SJCRH30 (cell line): Measurements from ENCODE around the gene OR2T35. TPM values are rescaled to one million over a fixed set of nuclear protein-coding genes. Genes with fewer than 3 reads are reported as not detected.
"Not testable (repeated sequence)": the region's sequence is repeated elsewhere in the genome, so short reads cannot be mapped to it uniquely, and the experiment has no call there.

ENCODE experiments used
- DNase-seq, 2 experiments: peaks; one replicate each; pipeline ENCODE4 v3.0.0-alpha.2; 2015 to 2020
- H3K27ac ChIP-seq: fragments of 250-450 bp; sonication (Bioruptor Pico); 2 replicates; pipeline ENCODE4 v1.5.1; 2020; ENCODE audit warnings: mild to moderate bottlenecking, moderate library complexity
- H3K27me3 ChIP-seq: fragments of 250-450 bp; sonication (Bioruptor Pico); 2 replicates; pipeline ENCODE4 v1.5.1; 2020; ENCODE audit warnings: mild to moderate bottlenecking, moderate library complexity
- H3K36me3 ChIP-seq: fragments of 250-450 bp; sonication (Bioruptor Pico); 2 replicates; pipeline ENCODE4 v1.5.1; 2020; ENCODE audit warnings: mild to moderate bottlenecking, moderate library complexity
- H3K4me1 ChIP-seq: fragments of 250-450 bp; sonication (Bioruptor Pico); 2 replicates; pipeline ENCODE4 v1.5.1; 2020; ENCODE audit warnings: mild to moderate bottlenecking, moderate library complexity
- H3K4me3 ChIP-seq: fragments of 250-450 bp; sonication (Bioruptor Pico); 2 replicates; pipeline ENCODE4 v1.5.1; 2020; ENCODE audit warnings: mild to moderate bottlenecking, moderate library complexity
- H3K9me3 ChIP-seq: fragments of 250-450 bp; sonication (Bioruptor Pico); replicated peaks from 2 replicates; pipeline ENCODE4 v1.5.1; 2020; ENCODE audit warnings: mild to moderate bottlenecking, moderate library complexity
- total RNA-seq: library from RNA; depleted of rRNA; stranded (reverse); fragments of >200 nt; shearing (Covaris generic); gene quantifications from 2 replicates; pipeline ENCODE4 v1.2.3, GENCODE V29; 2014; rRNA removed

Gene OR2T35, protein sequence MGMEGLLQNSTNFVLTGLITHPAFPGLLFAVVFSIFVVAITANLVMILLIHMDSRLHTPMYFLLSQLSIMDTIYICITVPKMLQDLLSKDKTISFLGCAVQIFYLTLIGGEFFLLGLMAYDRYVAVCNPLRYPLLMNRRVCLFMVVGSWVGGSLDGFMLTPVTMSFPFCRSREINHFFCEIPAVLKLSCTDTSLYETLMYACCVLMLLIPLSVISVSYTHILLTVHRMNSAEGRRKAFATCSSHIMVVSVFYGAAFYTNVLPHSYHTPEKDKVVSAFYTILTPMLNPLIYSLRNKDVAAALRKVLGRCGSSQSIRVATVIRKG
- not detected in 2 replicates for total RNA-seq

DNA sequence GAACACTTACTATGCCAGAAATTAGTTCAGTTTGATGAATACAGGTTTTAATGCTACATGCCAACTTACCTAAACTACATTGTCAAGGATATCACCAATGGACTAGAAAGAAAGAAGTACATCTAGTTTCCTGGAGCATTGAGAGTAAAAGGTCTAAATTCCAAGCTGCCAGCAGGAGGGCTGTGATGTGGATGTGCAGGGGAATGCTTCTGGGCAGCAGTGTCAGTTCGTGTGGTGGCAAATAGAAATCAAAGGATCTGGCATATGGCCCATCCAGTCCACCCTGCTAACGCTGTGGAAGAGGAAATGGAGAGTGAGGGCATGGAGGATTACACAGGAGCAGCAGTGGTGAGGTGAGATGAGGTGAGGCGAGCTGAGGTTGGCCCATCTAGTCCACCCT, at the start of gene OR2T35:
TSS of gene OR2T35 (minus strand) at position 101 of the 400 bp plus-strand sequence. CDS start 6,020 bp downstream, outside the sequence.
- H3K36me3 ChIP-seq, DNase-seq, H3K9me3 ChIP-seq: not testable (repeated sequence)

GRCh38 chr1:248691567-248692155, 46.6 kb upstream of the OR2T35 start:
- H3K27ac ChIP-seq = no peak overlapping the region
- H3K27me3 ChIP-seq = no peaks in the 10 kb centered on the region
- H3K4me3 ChIP-seq = no peak overlapping the region
- no peaks in the 10 kb centered on the region for H3K9me3 ChIP-seq
- no peaks in the 10 kb centered on the region for H3K4me1 ChIP-seq
- H3K36me3 ChIP-seq = no peaks in the 10 kb centered on the region
- no peak for DNase-seq

More for the DNA sequence above, at the start of gene OR2T35:
- H3K4me3 ChIP-seq, H3K4me1 ChIP-seq, H3K27me3 ChIP-seq, H3K27ac ChIP-seq: not testable (repeated sequence)

- Histone ChIP-seq H3K4me1 (no peaks in the 10 kb centered on the region), H3K4me3 (no peak overlapping the region), H3K27me3 (no peaks in the 10 kb centered on the region), H3K9me3 (no peaks in the 10 kb centered on the region), H3K27ac (no peak overlapping the region), H3K36me3 (no peaks in the 10 kb centered on the region)
- no peak for DNase-seq
Measured at GRCh38 chr1:248688527-248689298, 43.6 kb upstream of the OR2T35 start.

- Histone ChIP-seq H3K4me3 (no peak overlapping the region), H3K27me3 (no peaks in the 10 kb centered on the region), H3K27ac (no peak overlapping the region), H3K36me3 (no peaks in the 10 kb centered on the region), H3K4me1 (no peaks in the 10 kb centered on the region), H3K9me3 (no peaks in the 10 kb centered on the region)
- peak in 1 of 2 experiments; percentile 12 for DNase-seq
Measured at GRCh38 chr1:248686815-248687214, 41.7 kb upstream of the OR2T35 start.

GRCh38 chr1:248681651-248682050, 36.6 kb upstream of the OR2T35 start:
- H3K27me3 ChIP-seq = no peaks in the 10 kb centered on the region
- H3K27ac ChIP-seq = no peak overlapping the region
- H3K9me3 ChIP-seq = no peaks in the 10 kb centered on the region
- no peak overlapping the region for H3K4me3 ChIP-seq
- no peaks in the 10 kb centered on the region for H3K4me1 ChIP-seq
- H3K36me3 ChIP-seq = no peaks in the 10 kb centered on the region
- no peak for DNase-seq

DNA sequence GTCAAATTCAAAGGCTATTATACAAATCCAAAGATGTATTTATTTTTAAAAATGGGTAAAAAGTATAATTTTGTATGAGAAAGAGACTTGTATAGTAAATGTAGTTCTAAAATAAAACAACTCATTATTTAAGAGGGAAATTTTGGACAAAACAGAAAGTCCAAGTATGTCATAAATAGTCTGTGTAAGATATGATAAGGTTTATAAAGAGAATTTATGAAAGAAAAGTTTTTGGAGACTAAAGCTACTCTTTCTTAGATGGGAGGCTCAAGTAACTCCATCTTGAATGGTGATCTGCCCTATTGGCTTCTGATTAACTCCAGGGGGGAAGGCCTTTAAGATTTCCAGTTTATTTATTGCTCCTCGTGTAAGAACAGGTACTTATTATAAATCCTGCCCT, 24.9 kb upstream of the OR2T35 start:
- Histone ChIP-seq H3K4me3 (no peak overlapping the region), H3K36me3 (no peaks in the 10 kb centered on the region)
- peak in 1 of 2 experiments; percentile 8 for DNase-seq

GRCh38 chr1:248663453-248664328, 18.6 kb upstream of the OR2T35 start:
- not testable (repeated sequence) for H3K4me1 ChIP-seq, H3K4me3 ChIP-seq, H3K36me3 ChIP-seq, H3K27me3 ChIP-seq, DNase-seq, H3K9me3 ChIP-seq, H3K27ac ChIP-seq

More for the DNA sequence above, 24.9 kb upstream of the OR2T35 start:
- no peaks in the 10 kb centered on the region for H3K4me1 ChIP-seq
- H3K27me3 ChIP-seq = no peaks in the 10 kb centered on the region
- no peak overlapping the region for H3K27ac ChIP-seq
- no peaks in the 10 kb centered on the region for H3K9me3 ChIP-seq

DNA sequence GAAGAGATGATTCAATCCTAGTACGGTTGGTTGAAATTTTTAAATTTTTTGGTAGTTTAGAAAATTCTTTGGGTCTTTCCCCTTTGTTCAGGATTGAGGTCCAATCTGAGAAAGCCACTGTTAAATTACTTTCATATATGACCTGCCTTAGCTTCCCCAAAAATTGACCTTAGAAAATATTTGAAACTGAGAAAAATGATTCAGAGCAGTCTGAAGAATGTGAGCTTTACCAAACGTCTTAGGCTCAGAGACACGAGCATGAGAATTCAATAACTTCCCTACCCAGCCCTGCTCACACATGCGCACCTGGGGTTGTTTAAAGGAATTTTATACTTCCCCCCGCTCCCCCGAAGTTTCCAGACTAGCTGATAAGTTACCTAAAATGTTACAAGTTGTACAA, 11.7 kb upstream of the OR2T35 start:
- not testable (repeated sequence) for H3K27me3 ChIP-seq, H3K9me3 ChIP-seq, H3K27ac ChIP-seq, H3K4me1 ChIP-seq, H3K4me3 ChIP-seq, H3K36me3 ChIP-seq, DNase-seq

GRCh38 chr1:248655354-248655753, 10.3 kb upstream of the OR2T35 start, which contains the start of gene OR2T27:
TSS of gene OR2T27 (minus strand) at chr1:248655528. CDS start at chr1:248650884, 4,644 bp downstream.
- not testable (repeated sequence) for H3K4me1 ChIP-seq, H3K4me3 ChIP-seq, DNase-seq, H3K27ac ChIP-seq, H3K27me3 ChIP-seq, H3K36me3 ChIP-seq, H3K9me3 ChIP-seq

GRCh38 chr1:248648770-248649536, 3.9 kb upstream of the OR2T35 start:
- not testable (repeated sequence) for H3K9me3 ChIP-seq, DNase-seq, H3K27ac ChIP-seq, H3K27me3 ChIP-seq, H3K4me3 ChIP-seq, H3K36me3 ChIP-seq, H3K4me1 ChIP-seq

DNA sequence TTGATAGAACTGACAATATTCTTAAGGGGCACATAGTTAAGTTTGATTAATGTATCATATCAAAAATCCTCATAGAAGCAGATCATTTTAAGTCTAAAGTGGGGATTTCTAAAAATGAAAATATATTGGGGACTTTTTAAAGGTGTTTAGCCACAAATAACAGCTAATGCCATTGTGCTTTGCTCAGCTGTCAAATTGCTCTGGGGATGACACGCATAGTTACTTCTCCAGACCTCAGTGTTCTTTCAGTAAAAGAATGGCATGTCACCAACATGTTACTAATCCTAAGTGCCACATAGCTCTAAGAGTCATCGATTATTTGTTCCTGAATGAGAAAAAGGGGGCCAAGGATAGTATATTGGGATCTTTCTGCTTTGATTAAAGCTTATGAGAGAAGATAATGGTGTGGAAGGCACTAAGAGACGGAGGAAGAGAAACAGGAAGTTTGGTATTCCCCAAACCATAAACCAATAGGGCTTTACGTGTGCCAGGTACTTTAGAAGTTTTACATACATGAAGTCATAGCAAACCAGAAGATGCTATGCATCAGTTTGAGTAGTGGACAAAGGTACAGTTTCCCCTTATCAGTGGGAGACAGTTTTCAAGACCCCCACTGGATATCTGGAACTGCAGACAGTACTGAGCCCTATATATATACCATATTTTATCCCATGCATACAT, 2.0 kb downstream of the OR2T35 start:
- not testable (repeated sequence) for H3K9me3 ChIP-seq, H3K4me1 ChIP-seq, DNase-seq, H3K27ac ChIP-seq, H3K36me3 ChIP-seq, H3K27me3 ChIP-seq, H3K4me3 ChIP-seq

GRCh38 chr1:248641583-248641982, 3.5 kb downstream of the OR2T35 start:
- not testable (repeated sequence) for H3K4me3 ChIP-seq, H3K36me3 ChIP-seq, H3K27me3 ChIP-seq, H3K9me3 ChIP-seq, H3K4me1 ChIP-seq, DNase-seq, H3K27ac ChIP-seq

DNA sequence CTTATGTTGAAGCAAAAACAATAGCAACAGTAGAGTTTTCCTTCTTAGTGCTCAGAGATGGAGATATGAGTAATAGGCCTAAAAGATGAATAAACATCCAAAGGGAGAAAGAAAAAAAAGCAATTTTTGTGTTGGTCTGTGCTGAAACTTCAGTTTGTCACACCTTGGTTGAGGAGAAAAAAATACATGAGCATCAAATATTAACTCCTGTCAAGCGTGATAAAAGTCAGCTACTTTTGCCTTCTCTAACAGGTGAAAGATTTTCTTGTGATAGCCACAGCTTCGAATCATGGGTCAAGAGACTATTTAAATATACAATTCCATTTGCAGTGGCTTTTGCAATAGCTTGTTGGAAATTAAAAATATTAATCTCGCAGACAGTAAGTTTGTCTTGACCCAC, 4.2 kb downstream of the OR2T35 start:
- not testable (repeated sequence) for H3K4me1 ChIP-seq, H3K9me3 ChIP-seq, DNase-seq, H3K36me3 ChIP-seq, H3K27me3 ChIP-seq, H3K27ac ChIP-seq, H3K4me3 ChIP-seq
